ENCODE data around the gene APOBR.

APOBR gene

GRCh38 chr16:28511801-28512789, 17.7 kb downstream of the APOBR start (continued):
- TF ChIP-seq, protein P1, sequence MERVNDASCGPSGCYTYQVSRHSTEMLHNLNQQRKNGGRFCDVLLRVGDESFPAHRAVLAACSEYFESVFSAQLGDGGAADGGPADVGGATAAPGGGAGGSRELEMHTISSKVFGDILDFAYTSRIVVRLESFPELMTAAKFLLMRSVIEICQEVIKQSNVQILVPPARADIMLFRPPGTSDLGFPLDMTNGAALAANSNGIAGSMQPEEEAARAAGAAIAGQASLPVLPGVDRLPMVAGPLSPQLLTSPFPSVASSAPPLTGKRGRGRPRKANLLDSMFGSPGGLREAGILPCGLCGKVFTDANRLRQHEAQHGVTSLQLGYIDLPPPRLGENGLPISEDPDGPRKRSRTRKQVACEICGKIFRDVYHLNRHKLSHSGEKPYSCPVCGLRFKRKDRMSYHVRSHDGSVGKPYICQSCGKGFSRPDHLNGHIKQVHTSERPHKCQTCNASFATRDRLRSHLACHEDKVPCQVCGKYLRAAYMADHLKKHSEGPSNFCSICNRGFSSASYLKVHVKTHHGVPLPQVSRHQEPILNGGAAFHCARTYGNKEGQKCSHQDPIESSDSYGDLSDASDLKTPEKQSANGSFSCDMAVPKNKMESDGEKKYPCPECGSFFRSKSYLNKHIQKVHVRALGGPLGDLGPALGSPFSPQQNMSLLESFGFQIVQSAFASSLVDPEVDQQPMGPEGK (CRISPR knock-in tag; IDR thresholded peaks at IDR 0.05; ENCODE audit: borderline replicate concordance), result no peak
- no peak for TF ChIP-seq GLIS3 (CRISPR knock-in tag; IDR thresholded peaks at IDR 0.05)

DNA sequence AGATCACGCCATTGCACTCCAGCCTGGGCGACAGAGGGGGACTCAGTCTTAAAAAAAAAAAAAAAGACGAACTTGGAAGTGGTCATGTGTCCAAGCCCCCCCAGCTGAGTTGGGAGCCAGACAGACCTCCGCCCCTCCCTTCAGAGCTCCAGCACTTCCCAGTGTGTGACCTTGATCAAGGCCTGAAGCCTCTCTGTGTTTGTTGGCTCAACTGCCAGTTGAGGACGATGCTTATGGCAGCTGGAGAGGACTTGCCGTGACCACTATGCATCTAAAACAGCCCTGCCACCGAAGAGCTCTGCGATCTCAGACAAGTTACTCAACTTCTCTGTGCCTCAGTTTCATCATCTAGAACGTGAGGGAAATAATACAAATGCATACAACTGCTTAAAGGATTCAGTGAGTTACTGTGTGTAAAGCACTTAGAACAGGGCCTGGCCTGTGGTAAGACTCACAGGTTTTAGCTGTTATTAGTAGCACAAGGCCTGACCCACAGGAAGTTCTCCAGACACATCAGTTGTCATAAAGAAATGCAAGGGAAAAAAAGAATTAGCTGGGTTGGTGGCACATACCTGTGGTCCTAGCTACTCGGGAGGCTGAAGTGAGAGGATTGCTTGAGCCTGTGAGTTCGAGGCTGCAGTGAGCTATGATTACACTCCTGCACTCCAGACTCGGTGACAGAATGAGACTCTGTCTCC, 19.2 kb downstream of the APOBR start:
- ATAC-seq, result no peak; the same call in 2 of the 3 replicates
- TF ChIP-seq ZFP3 (CRISPR knock-in tag; IDR thresholded peaks at IDR 0.05) (no peak), OSR1 (CRISPR knock-in tag; IDR thresholded peaks at IDR 0.05) (no peak)
- TF ChIP-seq, protein P2, sequence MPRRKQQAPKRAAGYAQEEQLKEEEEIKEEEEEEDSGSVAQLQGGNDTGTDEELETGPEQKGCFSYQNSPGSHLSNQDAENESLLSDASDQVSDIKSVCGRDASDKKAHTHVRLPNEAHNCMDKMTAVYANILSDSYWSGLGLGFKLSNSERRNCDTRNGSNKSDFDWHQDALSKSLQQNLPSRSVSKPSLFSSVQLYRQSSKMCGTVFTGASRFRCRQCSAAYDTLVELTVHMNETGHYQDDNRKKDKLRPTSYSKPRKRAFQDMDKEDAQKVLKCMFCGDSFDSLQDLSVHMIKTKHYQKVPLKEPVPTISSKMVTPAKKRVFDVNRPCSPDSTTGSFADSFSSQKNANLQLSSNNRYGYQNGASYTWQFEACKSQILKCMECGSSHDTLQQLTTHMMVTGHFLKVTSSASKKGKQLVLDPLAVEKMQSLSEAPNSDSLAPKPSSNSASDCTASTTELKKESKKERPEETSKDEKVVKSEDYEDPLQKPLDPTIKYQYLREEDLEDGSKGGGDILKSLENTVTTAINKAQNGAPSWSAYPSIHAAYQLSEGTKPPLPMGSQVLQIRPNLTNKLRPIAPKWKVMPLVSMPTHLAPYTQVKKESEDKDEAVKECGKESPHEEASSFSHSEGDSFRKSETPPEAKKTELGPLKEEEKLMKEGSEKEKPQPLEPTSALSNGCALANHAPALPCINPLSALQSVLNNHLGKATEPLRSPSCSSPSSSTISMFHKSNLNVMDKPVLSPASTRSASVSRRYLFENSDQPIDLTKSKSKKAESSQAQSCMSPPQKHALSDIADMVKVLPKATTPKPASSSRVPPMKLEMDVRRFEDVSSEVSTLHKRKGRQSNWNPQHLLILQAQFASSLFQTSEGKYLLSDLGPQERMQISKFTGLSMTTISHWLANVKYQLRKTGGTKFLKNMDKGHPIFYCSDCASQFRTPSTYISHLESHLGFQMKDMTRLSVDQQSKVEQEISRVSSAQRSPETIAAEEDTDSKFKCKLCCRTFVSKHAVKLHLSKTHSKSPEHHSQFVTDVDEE (CRISPR knock-in tag; IDR thresholded peaks at IDR 0.05), result no peak

DNA sequence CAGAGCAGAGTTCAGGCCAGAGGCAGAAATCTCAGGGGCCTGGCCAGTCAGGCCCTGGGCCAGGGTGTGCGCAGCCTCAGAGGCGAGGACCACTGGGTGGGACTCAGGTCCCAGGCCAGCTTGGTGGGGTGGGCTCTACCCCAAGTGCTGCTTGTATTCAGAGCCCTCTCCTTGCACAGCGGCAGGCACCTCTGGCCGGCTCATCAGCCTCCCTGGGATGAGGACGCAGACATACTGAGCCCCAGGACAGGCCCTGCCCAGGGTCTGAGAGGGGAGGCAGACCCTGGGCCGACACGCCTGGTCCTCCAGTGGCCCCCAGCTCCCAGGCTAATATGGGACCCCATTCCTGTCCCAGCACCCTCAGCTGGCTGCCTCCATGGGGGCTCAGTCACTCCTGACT, 19.8 kb downstream of the APOBR start:
- no peak; the same call in 2 of the 3 replicates for ATAC-seq
- TF ChIP-seq ZNF8 (CRISPR knock-in tag; IDR thresholded peaks at IDR 0.05) (no peak), CSDC2 (CRISPR knock-in tag; IDR thresholded peaks at IDR 0.05) (no peak), ISL1 (CRISPR knock-in tag; IDR thresholded peaks at IDR 0.05) (no peak), TOX (CRISPR knock-in tag; IDR thresholded peaks at IDR 0.05; ENCODE audit: borderline replicate concordance) (no peak)
- TF ChIP-seq, protein P3, sequence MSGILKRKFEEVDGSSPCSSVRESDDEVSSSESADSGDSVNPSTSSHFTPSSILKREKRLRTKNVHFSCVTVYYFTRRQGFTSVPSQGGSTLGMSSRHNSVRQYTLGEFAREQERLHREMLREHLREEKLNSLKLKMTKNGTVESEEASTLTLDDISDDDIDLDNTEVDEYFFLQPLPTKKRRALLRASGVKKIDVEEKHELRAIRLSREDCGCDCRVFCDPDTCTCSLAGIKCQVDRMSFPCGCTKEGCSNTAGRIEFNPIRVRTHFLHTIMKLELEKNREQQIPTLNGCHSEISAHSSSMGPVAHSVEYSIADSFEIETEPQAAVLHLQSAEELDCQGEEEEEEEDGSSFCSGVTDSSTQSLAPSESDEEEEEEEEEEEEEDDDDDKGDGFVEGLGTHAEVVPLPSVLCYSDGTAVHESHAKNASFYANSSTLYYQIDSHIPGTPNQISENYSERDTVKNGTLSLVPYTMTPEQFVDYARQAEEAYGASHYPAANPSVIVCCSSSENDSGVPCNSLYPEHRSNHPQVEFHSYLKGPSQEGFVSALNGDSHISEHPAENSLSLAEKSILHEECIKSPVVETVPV (CRISPR knock-in tag; IDR thresholded peaks at IDR 0.05), result no peak
- TF ChIP-seq, protein P4, sequence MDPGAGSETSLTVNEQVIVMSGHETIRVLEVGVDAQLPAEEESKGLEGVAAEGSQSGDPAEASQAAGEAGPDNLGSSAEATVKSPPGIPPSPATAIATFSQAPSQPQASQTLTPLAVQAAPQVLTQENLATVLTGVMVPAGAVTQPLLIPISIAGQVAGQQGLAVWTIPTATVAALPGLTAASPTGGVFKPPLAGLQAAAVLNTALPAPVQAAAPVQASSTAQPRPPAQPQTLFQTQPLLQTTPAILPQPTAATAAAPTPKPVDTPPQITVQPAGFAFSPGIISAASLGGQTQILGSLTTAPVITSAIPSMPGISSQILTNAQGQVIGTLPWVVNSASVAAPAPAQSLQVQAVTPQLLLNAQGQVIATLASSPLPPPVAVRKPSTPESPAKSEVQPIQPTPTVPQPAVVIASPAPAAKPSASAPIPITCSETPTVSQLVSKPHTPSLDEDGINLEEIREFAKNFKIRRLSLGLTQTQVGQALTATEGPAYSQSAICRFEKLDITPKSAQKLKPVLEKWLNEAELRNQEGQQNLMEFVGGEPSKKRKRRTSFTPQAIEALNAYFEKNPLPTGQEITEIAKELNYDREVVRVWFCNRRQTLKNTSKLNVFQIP (CRISPR knock-in tag; IDR thresholded peaks at IDR 0.05; ENCODE audit: borderline replicate concordance, low read depth), result no peak
- TF ChIP-seq, protein P1 (CRISPR knock-in tag; IDR thresholded peaks at IDR 0.05; ENCODE audit: borderline replicate concordance), result no peak
- TF ChIP-seq, protein P2 (CRISPR knock-in tag; IDR thresholded peaks at IDR 0.05), result no peak

Measured in SK-N-SH treated with all-trans-retinoic acid at 6 μM for 48 hours (cell line).